ENCODE measurements around the gene SNX3. TPM values are rescaled to one million over a fixed set of nuclear protein-coding genes. Genes with fewer than 3 reads are reported as not detected.
A peak's percentile ranks its signal among the peaks of the same experiment; 100 is the strongest.

Gene SNX3
- total RNA-seq, 1 experiment from 2014 or later: 102 TPM

- Histone ChIP-seq H3K36me3 (ENCODE audit: low read depth) (peaks cover 19% of the 10 kb centered on the region), H3K4me1 (replicated peaks; ENCODE audit: insufficient read depth) (no peaks in the 10 kb centered on the region; the same call in 1 of the 2 replicates), H4K20me1 (ENCODE audit: insufficient read depth) (no peaks in the 10 kb centered on the region; the same call in 1 of the 2 replicates), H3K4me3 (no peak overlapping the region), H2AFZ (no peak overlapping the region), H3K4me2 (no peak overlapping the region), H3K9me2 (ENCODE audit: insufficient read depth) (no peaks in the 10 kb centered on the region), H3F3A (ENCODE audit: insufficient read depth, low read depth) (no peaks in the 10 kb centered on the region), H3K27ac (no peak overlapping the region), H3K79me2 (ENCODE audit: low read depth) (peaks cover 6% of the 10 kb centered on the region; the same call in 1 of the 2 replicates), H3K27me3 (ENCODE audit: insufficient read depth, low read depth) (no peaks in the 10 kb centered on the region), H3K9me3 (ENCODE audit: insufficient read depth, low read depth) (no peaks in the 10 kb centered on the region)
- ChIA-PET POLR2A (ENCODE audit: unreplicated experiment) (no interaction called here), CTCF (no interaction called here)
- no peak for TF ChIP-seq CTCF (conservative IDR thresholded peaks at IDR 0.05)
- TF ChIP-seq EZH2 (IDR thresholded peaks at IDR 0.05; ENCODE audit: low read depth): no peak
- no peak for DNase-seq
- intact Hi-C loops (cut with micrococcal nuclease; ENCODE audit: unreplicated experiment): no loop called here
- no TSS peak for BruUV-seq (replicated peaks)
These were observed 38.8 kb downstream of the SNX3 start for GRCh38 chr6:108222064-108222463.

GRCh38 chr6:108211671-108212070, 49.2 kb downstream of the SNX3 start:
- TF ChIP-seq EZH2 (IDR thresholded peaks at IDR 0.05; ENCODE audit: low read depth): no peak
- TF ChIP-seq CTCF (conservative IDR thresholded peaks at IDR 0.05): no peak
- intact Hi-C loops (cut with micrococcal nuclease; ENCODE audit: unreplicated experiment): no loop called here
- H3K27ac ChIP-seq: no peak overlapping the region
- H3K4me1 ChIP-seq (replicated peaks; ENCODE audit: insufficient read depth): peaks cover 16% of the 10 kb centered on the region; the same call in 1 of the 2 replicates
- no peak overlapping the region for H2AFZ ChIP-seq
- H3K4me2 ChIP-seq: peak overlapping the region; percentile 18
- peak in 1 of 2 experiments; percentile 78 for DNase-seq
- ChIA-PET POLR2A (ENCODE audit: unreplicated experiment) (no interaction called here), CTCF (no interaction called here)
- peaks cover 5% of the 10 kb centered on the region; the same call in 1 of the 2 replicates for H3K36me3 ChIP-seq (ENCODE audit: low read depth)
- H3K79me2 ChIP-seq (ENCODE audit: low read depth): peaks cover 12% of the 10 kb centered on the region; the same call in 1 of the 2 replicates
- no peaks in the 10 kb centered on the region for H3K27me3 ChIP-seq (ENCODE audit: insufficient read depth, low read depth)
- H4K20me1 ChIP-seq (ENCODE audit: insufficient read depth): peaks cover 3% of the 10 kb centered on the region; the same call in 1 of the 2 replicates
- H3F3A ChIP-seq (ENCODE audit: insufficient read depth, low read depth): peaks cover 11% of the 10 kb centered on the region; the same call in 1 of the 2 replicates
- H3K4me3 ChIP-seq: no peak overlapping the region
- H3K9me3 ChIP-seq (ENCODE audit: insufficient read depth, low read depth): no peaks in the 10 kb centered on the region
- H3K9me2 ChIP-seq (ENCODE audit: insufficient read depth): no peaks in the 10 kb centered on the region
- BruUV-seq (replicated peaks): no TSS peak

- Histone ChIP-seq H3K9me3 (ENCODE audit: insufficient read depth, low read depth) (no peaks in the 10 kb centered on the region), H3K27me3 (ENCODE audit: insufficient read depth, low read depth) (no peaks in the 10 kb centered on the region), H3K4me2 (no peak overlapping the region), H3K4me1 (replicated peaks; ENCODE audit: insufficient read depth) (peaks cover 16% of the 10 kb centered on the region; the same call in 1 of the 2 replicates), H3F3A (ENCODE audit: insufficient read depth, low read depth) (peaks cover 11% of the 10 kb centered on the region), H4K20me1 (ENCODE audit: insufficient read depth) (peaks cover 3% of the 10 kb centered on the region; the same call in 1 of the 2 replicates), H3K79me2 (ENCODE audit: low read depth) (0 out of 2 replicates have a peak, but pooled peaks cover 7% of the 10 kb centered on the region), H3K4me3 (no peak overlapping the region), H2AFZ (no peak overlapping the region), H3K36me3 (ENCODE audit: low read depth) (peaks cover 5% of the 10 kb centered on the region; the same call in 1 of the 2 replicates), H3K27ac (no peak overlapping the region), H3K9me2 (ENCODE audit: insufficient read depth) (no peaks in the 10 kb centered on the region)
- ChIA-PET CTCF (no interaction called here), POLR2A (ENCODE audit: unreplicated experiment) (no interaction called here)
- no TSS peak for BruUV-seq (replicated peaks)
- no peak for TF ChIP-seq EZH2 (IDR thresholded peaks at IDR 0.05; ENCODE audit: low read depth)
- no peak for DNase-seq
- intact Hi-C loops (cut with micrococcal nuclease; ENCODE audit: unreplicated experiment): no loop called here
These were observed 50.3 kb downstream of the SNX3 start for GRCh38 chr6:108210556-108210955.

GRCh38 chr6:108209738-108210137, 51.1 kb downstream of the SNX3 start:
- Histone ChIP-seq H3K4me3 (no peak overlapping the region), H3K4me2 (no peak overlapping the region), H2AFZ (no peak overlapping the region), H3K79me2 (ENCODE audit: low read depth) (0 out of 2 replicates have a peak, but pooled peaks cover 7% of the 10 kb centered on the region), H3K9me2 (ENCODE audit: insufficient read depth) (no peaks in the 10 kb centered on the region), H3F3A (ENCODE audit: insufficient read depth, low read depth) (peaks cover 11% of the 10 kb centered on the region), H3K4me1 (replicated peaks; ENCODE audit: insufficient read depth) (peaks cover 16% of the 10 kb centered on the region; the same call in 1 of the 2 replicates), H4K20me1 (ENCODE audit: insufficient read depth) (peaks cover 3% of the 10 kb centered on the region; the same call in 1 of the 2 replicates), H3K9me3 (ENCODE audit: insufficient read depth, low read depth) (no peaks in the 10 kb centered on the region), H3K27ac (no peak overlapping the region), H3K36me3 (ENCODE audit: low read depth) (peaks cover 5% of the 10 kb centered on the region; the same call in 1 of the 2 replicates), H3K27me3 (ENCODE audit: insufficient read depth, low read depth) (no peaks in the 10 kb centered on the region)
- CTCF ChIA-PET: no interaction called here
- TF ChIP-seq EZH2 (IDR thresholded peaks at IDR 0.05; ENCODE audit: low read depth) (no peak), CTCF (conservative IDR thresholded peaks at IDR 0.05) (no peak)
- DNase-seq: no peak
- POLR2A ChIA-PET (ENCODE audit: unreplicated experiment): no interaction called here
- no TSS peak for BruUV-seq (replicated peaks)
- intact Hi-C loops (cut with micrococcal nuclease; ENCODE audit: unreplicated experiment): no loop called here
